ENCODE data around the gene CHEK1.
"Not testable (repeated sequence)": the region's sequence is repeated elsewhere in the genome, so short reads cannot be mapped to it uniquely, and the experiment has no call there.

The CHEK1 gene

GRCh38 chr11:125624756-125625213, at the start of gene CHEK1:
TSS of gene CHEK1 (plus strand) at chr11:125625163. CDS start at chr11:125626769, 1,606 bp downstream.
- DNase-seq (ENCODE audit: low read depth) = no peak

DNA sequence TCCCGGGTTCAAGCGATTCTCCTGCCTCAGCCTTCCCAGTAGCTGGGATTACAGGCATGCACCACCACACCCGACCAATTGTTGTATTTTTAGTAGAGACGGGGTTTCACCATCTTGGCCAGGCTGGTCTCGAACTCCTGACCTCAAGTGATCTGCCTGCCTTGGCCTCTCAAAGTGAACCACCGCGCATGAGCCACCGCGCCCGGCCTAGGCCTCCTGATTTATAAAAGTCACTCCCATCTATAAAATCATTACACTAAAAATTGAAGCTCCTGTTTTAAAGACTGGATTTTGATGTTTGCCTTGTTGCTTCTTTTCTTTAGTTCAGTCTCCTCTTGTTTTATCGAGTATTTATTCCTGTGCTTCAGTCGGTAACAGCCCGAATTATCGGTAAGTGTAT, 47.8 kb upstream of the CHEK1 start:
- not testable (repeated sequence) for DNase-seq (ENCODE audit: low read depth)

DNA sequence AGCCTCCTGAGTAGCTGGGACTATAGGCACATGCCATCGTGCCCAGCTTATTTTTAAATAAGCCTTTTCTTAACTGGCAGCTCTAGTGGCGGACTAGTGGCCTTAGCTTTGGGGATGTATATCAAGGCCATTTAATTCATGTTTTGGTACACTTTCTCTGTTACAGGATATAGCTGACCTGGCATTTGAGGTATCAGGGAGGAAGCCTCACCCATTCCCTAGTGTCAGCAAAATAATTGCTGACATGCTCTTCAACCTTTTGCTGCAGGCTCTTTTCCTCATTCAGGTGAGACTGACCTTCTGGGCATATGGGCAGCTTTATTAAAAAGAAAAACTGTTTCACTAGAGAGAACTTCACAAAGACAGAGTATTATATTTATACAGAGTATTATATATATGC, 46.2 kb upstream of the CHEK1 start:
- DNase-seq (ENCODE audit: low read depth) = no peak

DNA sequence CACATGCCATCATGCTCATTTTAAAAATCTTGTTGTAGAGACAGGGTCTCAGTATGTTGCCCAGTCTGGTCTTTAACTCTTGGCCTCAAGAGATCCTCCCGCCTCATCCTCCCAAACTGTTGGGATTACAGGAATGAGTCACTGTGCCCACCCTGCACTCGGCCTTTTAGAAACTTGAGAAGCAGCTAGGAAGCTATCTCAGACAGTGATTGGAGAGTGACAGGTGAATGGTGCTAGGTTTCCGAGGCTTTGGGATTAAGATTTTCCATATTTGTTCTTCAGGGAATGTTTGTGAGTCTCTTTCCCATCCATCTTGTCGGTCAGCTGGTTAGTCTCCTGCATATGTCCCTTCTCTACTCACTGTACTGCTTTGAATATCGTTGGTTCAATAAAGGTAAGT, 45.2 kb upstream of the CHEK1 start:
- no peak for DNase-seq (ENCODE audit: low read depth)

GRCh38 chr11:125583496-125583895, 41.5 kb upstream of the CHEK1 start:
- DNase-seq (ENCODE audit: low read depth) = no peak

GRCh38 chr11:125585487-125585886, 39.5 kb upstream of the CHEK1 start:
- no peak for DNase-seq (ENCODE audit: low read depth)

DNA sequence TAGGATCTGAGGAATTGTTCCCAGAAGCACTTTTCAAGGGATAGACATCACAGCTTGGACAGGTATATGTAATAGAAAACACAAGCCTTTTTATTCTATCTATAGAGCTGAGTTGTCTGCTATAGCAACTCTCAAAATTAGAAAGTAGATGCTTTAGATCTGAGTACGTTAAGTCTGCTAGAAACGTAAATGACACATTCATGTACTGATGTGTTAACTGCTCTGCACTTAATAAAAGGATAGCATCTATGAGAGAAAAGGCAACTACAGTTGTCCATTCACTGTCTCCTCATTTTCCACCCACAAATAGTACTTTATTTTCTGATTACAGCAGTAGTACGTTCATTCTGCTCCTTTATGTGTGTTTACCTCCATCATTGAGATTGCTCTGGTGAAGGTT, 38.3 kb upstream of the CHEK1 start:
- DNase-seq (ENCODE audit: low read depth) = no peak

GRCh38 chr11:125587480-125587879, 37.5 kb upstream of the CHEK1 start:
- DNase-seq (ENCODE audit: low read depth) = no peak

GRCh38 chr11:125588505-125588904, 36.5 kb upstream of the CHEK1 start:
- DNase-seq (ENCODE audit: low read depth) = no peak

DNA sequence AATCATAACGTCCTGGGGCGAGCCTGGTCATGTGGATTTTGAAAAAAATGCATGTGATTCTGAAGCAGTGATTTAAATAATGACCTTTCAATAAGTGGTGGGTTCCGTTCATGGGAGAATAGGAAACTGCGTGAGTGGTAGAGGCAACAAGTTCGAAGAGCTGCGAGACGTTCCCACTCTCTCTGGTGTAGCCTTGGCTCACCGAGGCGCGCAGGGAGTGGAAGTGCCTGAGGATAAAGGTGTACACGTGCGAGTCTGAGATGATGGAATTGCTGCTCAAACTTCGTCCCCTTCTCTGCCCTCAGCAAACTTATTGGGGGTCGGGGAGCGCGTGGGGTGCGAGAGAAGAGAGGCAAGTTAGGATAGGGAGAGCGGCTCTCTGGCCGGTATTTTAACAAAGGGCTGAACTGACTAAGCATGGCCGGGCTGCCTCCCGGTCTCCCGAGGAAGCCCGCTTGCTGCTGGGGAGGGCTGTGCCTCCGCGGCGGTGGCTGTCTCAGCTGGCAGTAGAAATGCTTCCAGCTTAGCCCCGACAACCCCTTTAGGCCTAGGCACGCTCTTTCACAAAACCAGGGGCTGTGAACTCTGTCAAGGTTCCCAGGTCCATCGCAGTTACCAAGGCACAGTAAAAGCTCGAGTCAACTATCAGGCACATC, 33.2 kb upstream of the CHEK1 start:
- DNase-seq (ENCODE audit: low read depth) = peak; percentile 25

- DNase-seq (ENCODE audit: low read depth) = peak; percentile 100
Observed at GRCh38 chr11:125592305-125593113, 32.5 kb upstream of the CHEK1 start, which contains the start of gene STT3A. TSS of gene STT3A (plus strand) at chr11:125592852. CDS start at chr11:125595916, 3,064 bp downstream.

DNA sequence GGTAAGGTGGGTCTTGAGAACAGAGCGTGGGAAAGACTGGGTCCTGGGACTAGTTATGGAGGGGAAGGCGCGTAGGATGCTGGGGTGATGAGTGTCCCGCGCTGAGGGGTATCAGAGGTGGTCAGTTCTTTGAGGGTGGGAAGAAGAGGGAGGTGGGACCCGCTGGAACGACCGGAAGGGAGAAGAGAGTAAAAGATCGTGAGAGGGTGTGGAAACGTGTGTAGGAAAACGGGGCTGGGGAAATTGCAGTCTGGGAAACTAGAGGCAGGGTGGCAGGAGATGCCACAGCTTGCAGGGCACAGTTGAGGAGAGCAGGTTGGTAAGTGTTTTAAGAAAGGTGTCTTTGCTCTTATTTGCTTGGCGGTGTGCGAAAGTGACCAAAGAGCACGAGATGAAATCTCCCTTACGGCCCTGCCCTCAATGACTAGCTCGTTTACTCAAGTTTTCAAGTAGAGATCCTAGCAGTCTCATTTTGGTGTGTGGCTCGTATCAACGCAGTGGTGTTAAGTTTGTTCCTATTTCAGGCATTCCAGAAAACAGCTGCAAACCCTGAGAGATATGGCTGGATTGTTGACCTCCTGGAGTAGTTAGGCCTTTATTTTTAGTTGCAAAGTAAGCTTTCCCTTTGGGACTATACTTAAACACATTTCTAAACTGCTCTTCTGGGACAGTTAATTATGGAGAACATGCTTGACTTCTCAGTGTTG, 31.7 kb upstream of the CHEK1 start:
- DNase-seq (ENCODE audit: low read depth) = peak; percentile 25

DNA sequence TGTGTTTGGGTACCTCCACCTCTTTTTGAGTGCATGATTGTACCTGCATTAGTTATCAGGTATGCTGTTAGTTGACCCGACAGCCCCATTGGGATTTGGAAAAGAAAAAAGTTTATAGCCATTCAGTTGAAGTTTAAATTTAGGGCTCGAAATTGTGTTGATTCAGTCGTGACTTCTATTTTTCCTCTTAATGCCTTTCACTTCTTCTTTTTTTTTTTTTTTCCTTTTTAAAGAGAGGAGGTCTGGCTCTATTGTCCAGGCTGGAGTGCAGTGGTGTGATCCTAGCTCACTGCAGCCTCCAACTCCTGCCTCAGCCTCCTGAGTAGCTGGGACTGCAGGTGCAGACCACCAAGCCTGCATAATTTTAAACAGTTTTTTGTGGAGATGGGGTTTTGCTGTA, 30.0 kb upstream of the CHEK1 start:
- DNase-seq (ENCODE audit: low read depth) = no peak

- DNase-seq (ENCODE audit: low read depth) = no peak
Observed at GRCh38 chr11:125600663-125601062, 24.3 kb upstream of the CHEK1 start.

DNA sequence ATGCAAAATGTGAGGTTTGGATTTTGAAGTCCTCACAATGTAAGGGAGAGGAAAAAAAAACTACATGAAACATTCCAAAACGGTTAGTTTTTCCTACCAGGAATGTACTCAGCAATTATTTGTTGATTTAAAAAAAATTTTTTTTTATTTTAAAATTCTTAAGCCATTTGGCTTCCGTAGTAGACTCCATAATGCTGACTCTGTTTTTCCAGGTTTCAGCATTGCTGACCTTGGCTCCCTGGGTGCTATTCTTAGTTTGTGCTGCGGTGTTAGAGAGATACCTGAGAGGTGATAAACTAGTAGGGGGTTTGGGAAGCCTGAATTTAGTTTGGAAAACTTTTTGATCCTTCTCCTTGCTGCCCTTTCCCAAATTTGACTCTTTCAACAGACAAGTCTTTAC, 21.8 kb upstream of the CHEK1 start:
- peak; percentile 47 for DNase-seq (ENCODE audit: low read depth)

DNA sequence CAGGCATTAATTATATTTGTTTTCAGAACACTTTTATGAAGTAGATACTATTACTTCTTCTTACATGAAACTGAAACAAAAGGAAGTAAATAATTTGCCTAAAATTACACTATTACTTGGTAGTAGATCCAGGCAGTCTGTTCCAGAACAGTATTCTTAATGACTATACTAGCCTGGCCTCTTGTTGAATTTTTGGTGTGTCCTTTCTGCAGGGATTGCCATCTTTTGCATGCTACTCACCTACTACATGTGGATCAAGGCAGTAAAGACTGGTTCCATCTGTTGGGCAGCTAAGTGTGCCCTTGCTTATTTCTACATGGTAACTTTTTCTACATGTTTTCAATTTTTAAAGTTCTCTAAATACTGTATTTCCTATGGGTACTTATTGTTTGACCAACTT, 19.5 kb upstream of the CHEK1 start:
- DNase-seq (ENCODE audit: low read depth) = no peak

DNA sequence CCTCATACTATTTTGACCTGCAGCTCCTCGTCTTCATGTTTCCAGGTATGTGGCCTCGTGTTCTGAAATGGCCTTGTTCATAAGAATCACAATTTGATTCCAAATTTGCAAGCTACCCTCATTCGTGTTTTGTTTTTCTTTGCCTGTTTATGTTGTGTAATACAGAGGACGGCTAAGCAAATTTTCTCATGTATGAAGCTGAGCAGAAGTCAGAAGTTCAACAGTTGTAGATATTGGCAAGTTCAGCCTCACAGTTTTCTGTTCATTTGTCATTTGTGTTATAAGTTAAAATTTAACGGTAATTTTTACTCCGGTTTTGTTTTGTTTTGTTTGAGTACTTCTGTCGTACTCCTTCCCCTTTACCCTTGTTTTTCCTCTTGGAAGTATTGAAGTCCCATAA, 15.4 kb upstream of the CHEK1 start:
- no peak for DNase-seq (ENCODE audit: low read depth)

DNA sequence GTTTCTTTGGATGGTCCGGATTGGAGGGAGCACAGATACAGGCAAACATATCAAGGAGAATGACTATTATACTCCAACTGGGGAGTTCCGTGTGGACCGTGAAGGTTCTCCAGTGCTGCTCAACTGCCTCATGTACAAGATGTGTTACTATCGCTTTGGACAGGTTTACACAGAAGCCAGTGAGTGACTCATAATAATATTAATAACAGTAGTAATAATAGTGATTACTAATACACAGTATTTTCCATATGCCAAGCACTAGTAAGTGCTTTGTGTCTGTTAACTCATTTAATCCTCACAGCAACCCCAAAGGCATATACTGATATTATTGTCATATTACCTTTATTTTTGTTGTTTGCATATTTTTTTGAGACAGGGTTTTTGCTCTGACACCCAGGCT, 6.6 kb upstream of the CHEK1 start:
- DNase-seq (ENCODE audit: low read depth) = no peak

DNA sequence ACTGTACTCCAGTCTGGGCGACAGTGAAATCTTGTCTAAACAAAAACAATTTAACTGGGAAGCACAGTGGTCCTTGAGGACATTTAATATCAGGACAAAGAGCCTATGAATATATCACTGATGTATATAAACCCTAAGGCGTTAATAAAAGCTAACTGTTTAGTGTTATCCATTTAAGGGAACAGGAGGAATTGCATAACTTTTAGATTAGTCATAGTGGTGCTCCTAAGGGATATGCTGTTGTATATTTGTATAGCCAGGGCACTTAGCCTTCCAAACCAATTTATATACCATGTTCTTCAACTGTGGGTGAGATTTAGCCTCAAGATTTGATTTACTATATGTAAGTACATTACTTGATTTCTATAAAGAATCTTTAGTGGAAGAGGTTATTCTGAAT, 3.0 kb upstream of the CHEK1 start:
- DNase-seq (ENCODE audit: low read depth) = peak; percentile 44

- DNase-seq (ENCODE audit: low read depth) = no peak
Observed at GRCh38 chr11:125623064-125623463, 1.9 kb upstream of the CHEK1 start.

- peak; percentile 54 for DNase-seq (ENCODE audit: low read depth)
Observed at GRCh38 chr11:125625225-125625629, 264 bp downstream of the CHEK1 start.

DNA sequence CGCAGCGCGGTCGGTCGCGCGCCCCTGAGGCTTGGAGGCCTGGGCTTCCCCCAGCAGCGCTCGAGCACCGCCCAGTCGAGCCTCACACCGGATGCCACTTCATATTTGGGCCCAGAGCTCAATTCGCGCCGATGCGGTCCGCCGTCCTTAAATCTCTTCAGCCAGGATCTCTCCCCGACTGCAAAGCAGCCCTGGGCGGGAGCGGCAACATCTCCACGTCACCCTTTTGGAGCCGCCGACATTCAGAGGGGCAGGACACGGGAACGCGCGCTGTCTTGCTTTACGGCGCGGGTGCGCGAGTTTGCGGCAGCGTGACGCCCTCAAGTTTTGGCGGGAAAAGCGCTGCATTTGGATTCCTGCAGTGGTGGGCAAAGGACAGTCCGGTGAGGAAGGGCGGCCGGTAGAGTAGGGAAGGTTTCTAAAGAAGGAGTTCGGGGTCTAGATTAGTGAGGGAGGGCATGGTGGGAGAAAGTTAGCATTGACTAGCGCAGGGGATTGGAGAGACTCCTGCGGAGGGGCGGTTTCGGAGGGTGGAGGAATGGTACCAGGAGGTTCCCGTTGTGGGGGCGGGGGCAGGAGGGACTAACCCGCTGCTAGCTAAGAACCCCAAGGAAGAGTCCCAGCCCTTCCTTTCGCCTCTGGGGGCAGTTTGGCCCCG, 796 bp downstream of the CHEK1 start:
- peak; percentile 90 for DNase-seq (ENCODE audit: low read depth)

Measured in fibroblast of gingiva (primary cell).